ENCODE results near the gene SEMA3E. TPM values are rescaled to one million over a fixed set of nuclear protein-coding genes. Genes with fewer than 3 reads are reported as not detected.

The SEMA3E gene
- total RNA-seq, 1 donor from 2014 or later, result 0.24 TPM

DNA sequence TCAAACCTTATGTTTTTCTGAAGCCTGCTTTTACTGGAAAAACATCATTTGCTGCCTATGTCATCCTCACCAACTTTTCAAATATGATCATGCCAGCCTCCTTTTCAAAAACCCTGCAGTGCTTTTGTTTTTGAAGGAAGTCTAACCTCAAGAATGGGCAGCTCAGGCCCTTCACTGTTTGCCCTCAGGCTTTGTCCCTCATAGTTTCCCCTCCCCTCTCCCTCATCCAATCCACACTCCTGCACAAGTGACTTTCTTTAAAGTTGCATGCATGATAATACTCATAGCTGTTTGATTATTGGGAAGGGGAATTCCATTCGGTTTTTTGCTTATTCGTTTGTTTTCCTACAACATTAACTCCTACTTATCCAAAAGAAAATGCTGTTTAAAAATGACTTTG lies 219.4 kb downstream of the SEMA3E start:
- no peak for ATAC-seq
- DNase-seq (ENCODE audit: missing footprints), result no peak
- intact Hi-C loops (cut with DNase I), result no loop called here

DNA sequence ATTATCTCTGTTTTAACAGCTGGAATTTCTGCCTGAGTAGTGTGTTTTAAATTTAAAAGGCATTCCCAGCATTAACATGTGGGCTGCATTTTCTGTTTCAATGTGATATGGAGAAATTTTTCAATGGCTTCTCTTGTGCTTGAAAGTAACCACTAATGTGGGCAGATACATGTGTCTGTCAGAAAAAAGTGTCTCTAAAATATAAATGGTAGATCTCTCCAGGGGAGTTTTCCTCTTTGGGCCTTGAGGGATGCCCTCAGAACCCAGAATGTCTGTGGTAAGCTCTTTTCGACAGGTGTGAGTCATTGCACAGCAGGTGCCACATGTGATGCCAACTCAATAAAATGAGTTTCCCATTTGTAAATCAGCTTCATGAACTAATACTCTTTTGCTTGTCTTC lies 221.1 kb downstream of the SEMA3E start:
- DNase-seq (ENCODE audit: missing footprints) (no peak), ATAC-seq (no peak)
- intact Hi-C loops (cut with DNase I), result no loop called here

GRCh38 chr7:83426325-83426724 lies 222.6 kb downstream of the SEMA3E start:
- intact Hi-C loops (cut with DNase I), result no loop called here
- DNase-seq (ENCODE audit: missing footprints) (no peak), ATAC-seq (no peak)

- ATAC-seq (no peak), DNase-seq (ENCODE audit: missing footprints) (no peak)
- intact Hi-C loops (cut with DNase I), result no loop called here
Observed at GRCh38 chr7:83419013-83419412, 229.9 kb downstream of the SEMA3E start.

- intact Hi-C loops (cut with DNase I), result no loop called here
- ATAC-seq (no peak), DNase-seq (ENCODE audit: missing footprints) (no peak)
Observed at GRCh38 chr7:83415840-83416239, 233.1 kb downstream of the SEMA3E start.

GRCh38 chr7:83414947-83415346 lies 234.0 kb downstream of the SEMA3E start:
- intact Hi-C loops (cut with DNase I), result loop anchor here (5.0 kb wide), 1 partner anchor 242 kb away; no protein-coding TSS in a partner anchor
- no peak for ATAC-seq

GRCh38 chr7:83413831-83414230 lies 235.1 kb downstream of the SEMA3E start:
- DNase-seq (ENCODE audit: missing footprints) (no peak), ATAC-seq (no peak)
- intact Hi-C loops (cut with DNase I), result loop anchor here (5.0 kb wide), 1 partner anchor 243 kb away; no protein-coding TSS in a partner anchor

More at GRCh38 chr7:83414947-83415346, 234.0 kb downstream of the SEMA3E start:
- no peak for DNase-seq (ENCODE audit: missing footprints)

GRCh38 chr7:83413424-83413823 lies 235.5 kb downstream of the SEMA3E start:
- intact Hi-C loops (cut with DNase I), result loop anchor here (5.0 kb wide), 1 partner anchor 244 kb away; no protein-coding TSS in a partner anchor

GRCh38 chr7:83410989-83411591 lies 237.8 kb downstream of the SEMA3E start:
- intact Hi-C loops (cut with DNase I), result loop anchor here (5.0 kb wide), 1 partner anchor 246 kb away; no protein-coding TSS in a partner anchor
- DNase-seq (ENCODE audit: missing footprints) (no peak), ATAC-seq (no peak)

More at GRCh38 chr7:83413424-83413823, 235.5 kb downstream of the SEMA3E start:
- no peak for DNase-seq (ENCODE audit: missing footprints)
- no peak for ATAC-seq

GRCh38 chr7:83394776-83395175 lies 254.2 kb downstream of the SEMA3E start:
- ATAC-seq (no peak), DNase-seq (ENCODE audit: missing footprints) (no peak)
- intact Hi-C loops (cut with DNase I), result no loop called here

GRCh38 chr7:83388436-83388835 lies 260.5 kb downstream of the SEMA3E start:
- intact Hi-C loops (cut with DNase I), result no loop called here
- DNase-seq (ENCODE audit: missing footprints) (no peak), ATAC-seq (no peak)

DNA sequence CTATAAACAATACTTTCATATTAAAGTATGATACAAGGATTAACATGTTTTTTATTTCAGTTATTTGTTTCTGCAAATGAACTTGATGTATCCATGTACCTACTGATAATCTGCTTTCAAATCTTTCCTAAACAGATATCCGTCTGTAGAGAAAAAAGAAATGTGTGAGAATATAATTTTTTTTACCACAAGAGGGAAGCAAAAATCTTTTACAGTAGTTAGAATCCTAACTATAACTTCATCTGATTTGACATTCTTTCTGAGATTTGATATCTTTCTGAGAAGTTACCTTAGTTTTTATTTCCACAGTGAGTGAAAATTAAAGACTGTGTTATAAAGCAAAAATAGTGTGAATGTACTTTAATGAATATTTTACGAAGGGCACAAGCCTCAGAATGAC lies 282.3 kb downstream of the SEMA3E start:
- ATAC-seq (no peak), DNase-seq (ENCODE audit: missing footprints) (no peak)
- intact Hi-C loops (cut with DNase I), result no loop called here

GRCh38 chr7:83365746-83366145 lies 283.2 kb downstream of the SEMA3E start:
- DNase-seq (ENCODE audit: missing footprints), result no peak
- intact Hi-C loops (cut with DNase I), result no loop called here
- no peak for ATAC-seq

- no peak for ATAC-seq
- no peak for DNase-seq (ENCODE audit: missing footprints)
- intact Hi-C loops (cut with DNase I), result no loop called here
Observed at GRCh38 chr7:83362871-83363550, 285.9 kb downstream of the SEMA3E start.

GRCh38 chr7:83359108-83359507 lies 289.8 kb downstream of the SEMA3E start:
- DNase-seq (ENCODE audit: missing footprints), result no peak
- intact Hi-C loops (cut with DNase I), result no loop called here
- no peak for ATAC-seq

- DNase-seq (ENCODE audit: missing footprints), result no peak
- intact Hi-C loops (cut with DNase I), result no loop called here
- ATAC-seq, result no peak
Observed at GRCh38 chr7:83355143-83355542, 293.8 kb downstream of the SEMA3E start.

DNA sequence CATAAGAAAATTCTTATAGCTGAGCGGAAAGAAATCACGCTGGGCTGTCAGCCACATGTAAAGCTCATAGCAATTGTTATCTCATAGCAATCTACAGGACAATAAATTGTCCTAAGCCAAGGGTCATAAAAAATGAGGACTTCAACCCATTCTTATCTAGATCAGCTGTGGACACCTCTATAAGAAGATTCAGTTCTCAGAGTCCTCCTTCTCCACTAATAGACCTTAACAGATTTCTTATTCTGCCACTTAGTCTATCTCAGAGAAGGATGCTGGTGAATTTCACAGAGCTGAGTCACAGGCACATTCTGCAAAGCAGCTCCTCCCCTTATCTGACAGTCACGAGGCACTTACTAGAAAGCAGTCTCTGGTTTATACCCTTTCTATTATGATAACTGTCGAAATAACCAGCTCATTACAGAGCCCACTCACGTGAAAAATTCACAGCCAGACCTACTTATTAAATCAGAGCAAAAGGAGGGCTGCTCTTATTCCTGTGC lies 300.9 kb downstream of the SEMA3E start:
- no peak for ATAC-seq
- DNase-seq (ENCODE audit: missing footprints), result no peak
- intact Hi-C loops (cut with DNase I), result no loop called here

GRCh38 chr7:83339907-83340306 lies 309.0 kb downstream of the SEMA3E start:
- intact Hi-C loops (cut with DNase I), result no loop called here
- DNase-seq (ENCODE audit: missing footprints) (no peak), ATAC-seq (no peak)

DNA sequence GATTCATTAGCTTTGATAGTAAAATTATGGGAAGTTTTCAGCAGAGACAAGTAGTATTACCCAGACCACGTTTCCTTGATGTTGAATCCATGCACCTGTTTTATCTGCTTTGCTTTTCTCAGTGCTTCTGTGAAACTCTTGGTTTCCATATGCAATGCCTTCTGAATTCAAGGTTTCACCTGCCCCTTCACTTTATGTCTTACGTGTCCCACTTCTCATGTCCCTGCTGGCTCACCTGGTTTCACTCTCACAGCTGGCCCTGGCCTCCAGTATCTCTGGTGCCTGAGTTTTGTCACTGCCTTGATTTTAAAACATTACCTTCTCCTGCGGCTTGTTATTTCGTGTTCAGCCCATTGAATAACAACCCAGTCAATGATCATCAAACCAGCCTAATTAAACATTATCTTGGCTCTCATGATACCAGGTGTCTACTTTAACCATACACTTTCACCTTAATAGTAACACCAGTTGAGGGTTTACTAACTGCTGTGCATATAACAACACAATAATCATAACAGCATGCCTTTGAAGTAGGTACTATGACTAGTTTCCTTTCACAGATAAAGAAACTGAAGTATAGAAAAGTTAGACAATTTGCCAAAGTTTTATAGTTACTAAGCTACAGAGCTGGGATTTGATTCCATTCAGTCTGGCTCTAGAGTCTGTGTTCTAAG lies 310.5 kb downstream of the SEMA3E start:
- ATAC-seq, result no peak
- DNase-seq (ENCODE audit: missing footprints), result no peak
- intact Hi-C loops (cut with DNase I), result no loop called here

- no peak for DNase-seq (ENCODE audit: missing footprints)
- ATAC-seq, result no peak
- intact Hi-C loops (cut with DNase I), result no loop called here
Observed at GRCh38 chr7:83337050-83337449, 311.9 kb downstream of the SEMA3E start.
